Measurements from ENCODE around the gene NFYC.
"Not testable (repeated sequence)": the region's sequence is repeated elsewhere in the genome, so short reads cannot be mapped to it uniquely, and the experiment has no call there.

NFYC gene

DNA sequence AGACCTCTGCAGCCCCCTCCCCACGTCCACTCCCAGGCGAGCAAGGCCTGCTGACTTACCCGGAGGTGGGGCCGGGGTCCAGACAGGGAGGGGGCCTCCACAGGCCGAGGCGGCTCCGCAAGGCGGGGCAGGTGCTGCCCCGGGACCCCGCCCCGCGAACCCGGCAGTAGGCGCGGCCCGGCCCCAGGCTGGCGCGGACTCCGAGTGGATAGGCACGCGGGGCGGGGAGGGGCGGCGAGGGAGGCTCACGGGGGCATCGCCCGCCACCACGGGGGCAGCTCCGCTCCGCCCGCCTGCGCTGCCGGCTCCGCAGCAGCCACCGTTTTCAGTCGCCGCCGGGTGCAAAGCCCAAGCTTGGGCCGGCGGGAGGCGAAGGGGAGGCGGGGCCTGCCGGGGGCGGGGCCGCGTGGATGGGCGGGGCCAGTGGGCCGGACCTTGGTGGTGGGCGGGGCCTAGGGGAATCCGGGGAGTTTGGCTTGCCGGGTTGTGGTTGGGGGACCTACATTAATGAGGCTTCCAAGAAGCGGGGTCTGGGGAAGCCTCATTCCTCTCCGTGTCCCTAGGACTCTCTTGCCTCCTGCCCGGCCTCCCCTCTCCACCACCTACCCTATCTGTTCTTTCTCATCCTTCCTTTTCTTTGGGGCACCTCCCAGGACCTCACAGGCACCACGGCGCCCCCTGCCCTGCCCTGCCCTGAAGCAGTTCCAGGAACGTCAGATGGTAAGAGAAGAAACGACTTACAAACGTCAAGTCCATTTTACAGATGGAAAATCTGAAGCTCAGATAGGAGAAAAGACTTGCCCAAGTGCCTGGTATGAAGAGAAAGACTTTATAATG, 26.0 kb upstream of the NFYC start, which contains the start of gene RIMS3:
Gene RIMS3 (minus strand): TSS at position 348 of the 837 bp plus-strand sequence. CDS start 23,757 bp downstream, outside the sequence.
- peak; percentile 74 for DNase-seq

DNA sequence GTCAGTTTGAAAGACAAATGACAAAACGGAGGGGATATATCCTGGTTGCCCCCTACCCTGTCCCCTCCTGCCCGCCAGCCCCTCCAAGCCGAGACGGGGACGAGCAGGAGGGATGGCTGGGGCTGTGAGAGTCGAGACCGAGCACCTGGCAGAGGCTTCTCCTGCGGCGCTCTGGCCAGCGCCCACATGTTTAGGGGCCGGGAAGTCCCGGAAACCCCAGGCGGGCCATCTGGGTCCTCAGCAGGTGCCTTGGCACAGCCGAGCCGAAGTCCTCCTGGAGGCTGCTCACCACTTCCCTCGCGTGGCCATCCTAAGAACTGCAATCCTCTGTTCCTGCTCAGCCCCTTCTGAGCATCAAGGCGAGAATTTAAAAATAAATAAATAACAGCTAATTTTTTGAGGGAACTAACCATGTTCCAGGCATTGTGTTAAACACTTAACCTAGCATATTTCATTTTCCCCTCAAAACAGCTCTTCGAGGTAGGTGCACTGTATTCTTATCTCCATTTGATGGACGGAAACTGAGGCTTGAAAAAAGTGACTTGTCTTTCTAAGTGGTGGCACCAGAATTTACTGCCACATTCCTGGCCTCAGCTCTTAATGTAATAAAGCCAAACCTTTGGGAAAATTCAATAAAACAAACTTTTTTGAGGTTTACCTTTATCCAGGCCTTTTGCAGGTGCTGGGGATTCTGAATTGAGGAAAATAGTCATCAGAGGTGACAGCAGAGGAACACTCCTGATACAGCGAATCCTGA, 22.6 kb upstream of the NFYC start:
- DNase-seq, result peak; percentile 74

DNA sequence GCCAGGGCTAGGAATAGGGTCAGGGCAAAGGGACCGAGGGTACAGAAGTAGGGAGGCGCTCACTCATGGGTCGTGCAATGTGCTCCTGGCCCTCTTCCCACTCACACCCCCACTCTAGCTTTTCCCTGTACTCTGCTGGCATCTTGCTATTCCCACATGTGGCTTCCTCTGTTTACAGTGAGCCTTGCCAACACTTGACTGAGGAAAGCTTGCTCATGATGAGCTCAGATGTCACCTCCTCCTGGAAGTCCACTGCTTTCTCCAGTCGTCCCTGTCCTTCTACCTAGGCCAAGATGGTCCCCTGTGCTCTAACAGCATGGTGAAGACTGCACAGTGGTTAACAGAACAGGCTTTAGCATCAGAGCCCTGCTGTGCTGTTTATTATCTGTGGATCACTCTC, 18.1 kb upstream of the NFYC start:
- no peak for DNase-seq

DNA sequence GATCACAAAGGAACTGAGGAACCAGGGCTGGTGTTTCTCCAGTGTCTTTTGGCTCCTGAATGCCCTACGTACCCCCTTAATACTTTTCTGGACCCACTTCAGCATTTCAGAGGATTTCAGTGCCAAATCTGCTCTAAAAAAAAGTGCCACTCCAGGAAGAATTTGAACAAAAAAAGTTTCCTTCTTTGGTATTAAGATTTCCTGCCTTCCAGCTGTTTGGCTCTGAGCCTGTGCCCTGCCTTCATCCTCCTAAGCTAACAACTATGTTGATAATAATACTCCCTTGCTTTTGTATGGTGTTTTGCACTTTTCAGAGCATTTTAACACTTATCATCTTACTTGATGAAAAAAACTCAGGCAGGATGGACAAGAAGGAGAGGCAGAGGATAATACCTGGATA, 15.0 kb upstream of the NFYC start:
- no peak for DNase-seq

DNA sequence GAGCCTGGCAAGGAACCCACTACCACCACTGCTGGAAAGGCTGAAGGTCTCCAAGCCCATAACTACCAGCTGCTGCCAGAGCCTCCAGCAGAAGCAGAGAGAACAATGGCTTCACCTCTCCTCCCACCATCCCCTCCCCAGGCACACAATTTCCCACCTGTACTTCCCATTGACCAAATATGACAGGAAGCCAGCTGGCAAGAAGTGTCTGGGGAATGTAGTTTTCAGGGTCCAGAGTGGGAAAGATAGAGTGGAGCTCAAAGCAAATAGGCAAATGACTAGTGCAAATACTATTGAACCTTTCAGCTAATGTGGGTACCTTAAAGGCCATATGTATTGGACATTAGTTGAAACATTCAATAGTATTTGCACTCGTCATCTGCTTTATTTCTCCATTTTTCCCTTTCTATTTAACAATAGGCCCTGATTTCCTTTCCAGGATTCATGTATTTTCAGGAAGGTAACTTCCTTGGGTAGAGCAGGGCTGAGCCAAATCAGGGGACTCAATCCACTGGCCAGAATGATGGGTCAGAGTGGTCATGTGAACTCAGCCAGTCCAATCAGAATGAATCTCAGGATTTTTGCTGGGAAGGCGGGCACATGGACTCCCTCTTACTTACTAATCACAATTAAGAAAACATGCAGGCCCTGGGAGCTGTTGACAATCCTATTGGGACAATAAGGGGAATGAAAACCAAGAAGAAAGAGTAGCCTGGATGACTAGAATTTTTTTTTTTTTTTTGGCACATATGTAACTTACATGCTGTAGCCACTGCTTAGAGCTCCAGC, 12.1 kb upstream of the NFYC start:
- no peak for DNase-seq

DNA sequence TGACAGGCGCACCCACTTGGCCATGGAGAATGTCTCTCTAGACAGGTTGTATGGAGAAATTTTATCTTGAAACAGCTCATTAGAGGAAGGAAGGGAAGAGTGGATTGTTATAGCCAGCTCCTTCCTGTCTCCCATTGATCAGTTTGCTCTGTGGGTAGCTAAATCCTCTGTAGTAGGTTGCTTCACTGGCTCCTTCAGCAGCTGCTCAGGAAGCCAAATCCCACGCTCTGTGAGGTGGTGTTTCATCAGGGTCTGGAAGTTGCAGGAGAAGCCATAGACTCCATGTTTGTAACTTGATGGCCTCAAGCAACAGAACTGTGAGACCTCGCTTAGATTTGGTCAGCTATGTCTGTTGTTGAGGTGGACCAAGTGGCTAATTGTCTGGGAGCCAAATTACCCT, 6.8 kb upstream of the NFYC start:
- DNase-seq, result no peak

DNA sequence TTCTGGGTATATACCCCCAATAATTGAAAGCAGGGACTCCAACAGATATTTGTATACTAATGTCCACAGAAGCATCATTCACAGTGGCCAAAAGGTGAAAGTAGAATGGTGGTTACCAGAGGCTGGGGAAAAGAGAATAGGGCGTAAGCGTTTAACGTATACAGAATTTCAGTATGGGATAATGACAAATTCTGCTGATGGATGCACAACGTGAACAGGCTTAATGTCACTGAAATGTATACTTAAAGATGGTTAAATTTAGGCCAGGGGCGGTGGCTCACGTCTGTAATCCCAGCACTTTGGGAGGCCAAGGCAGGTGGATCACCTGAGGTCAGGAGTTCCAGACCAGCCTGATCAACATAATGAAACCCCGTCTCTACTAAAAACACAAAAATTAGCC, 4.4 kb upstream of the NFYC start:
- DNase-seq, result no peak

DNA sequence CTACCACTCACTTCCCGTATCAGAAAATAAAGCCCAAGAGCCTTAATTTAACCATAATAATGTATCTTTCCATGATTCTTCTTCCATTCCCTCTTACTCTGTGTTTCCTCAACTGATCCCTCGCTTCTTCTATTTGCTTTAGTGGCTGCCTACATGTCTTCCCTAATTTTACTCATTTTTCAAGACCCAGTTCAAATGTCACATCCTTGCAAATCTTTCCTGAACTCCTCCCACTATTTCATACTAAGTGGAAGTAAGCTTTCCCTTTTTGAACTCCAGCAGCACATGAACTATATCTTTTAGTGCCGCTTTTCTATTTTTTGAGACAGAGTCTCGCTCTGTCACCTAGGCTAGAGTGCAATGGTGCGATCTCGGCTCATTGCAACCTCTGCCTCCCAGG, 3.8 kb upstream of the NFYC start:
- no peak for DNase-seq

DNA sequence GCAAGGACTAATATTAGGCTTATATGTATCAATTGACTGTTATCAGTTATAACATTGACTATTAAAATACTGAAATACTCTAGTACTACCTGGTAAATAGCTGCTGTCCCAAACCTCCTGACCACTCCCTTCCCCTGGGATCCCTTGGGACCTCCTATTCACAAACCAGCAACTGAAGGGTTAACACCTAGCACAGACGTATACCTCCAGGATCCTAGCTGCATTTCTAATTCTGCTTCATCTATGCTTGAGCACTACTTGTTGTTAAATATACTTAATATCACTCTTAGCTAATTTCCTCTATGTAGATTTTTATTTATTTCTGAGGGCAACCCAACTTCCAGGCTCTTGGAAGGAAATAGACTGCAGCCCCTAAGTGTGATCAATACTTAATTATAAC, 1.8 kb upstream of the NFYC start:
- no peak for DNase-seq

DNA sequence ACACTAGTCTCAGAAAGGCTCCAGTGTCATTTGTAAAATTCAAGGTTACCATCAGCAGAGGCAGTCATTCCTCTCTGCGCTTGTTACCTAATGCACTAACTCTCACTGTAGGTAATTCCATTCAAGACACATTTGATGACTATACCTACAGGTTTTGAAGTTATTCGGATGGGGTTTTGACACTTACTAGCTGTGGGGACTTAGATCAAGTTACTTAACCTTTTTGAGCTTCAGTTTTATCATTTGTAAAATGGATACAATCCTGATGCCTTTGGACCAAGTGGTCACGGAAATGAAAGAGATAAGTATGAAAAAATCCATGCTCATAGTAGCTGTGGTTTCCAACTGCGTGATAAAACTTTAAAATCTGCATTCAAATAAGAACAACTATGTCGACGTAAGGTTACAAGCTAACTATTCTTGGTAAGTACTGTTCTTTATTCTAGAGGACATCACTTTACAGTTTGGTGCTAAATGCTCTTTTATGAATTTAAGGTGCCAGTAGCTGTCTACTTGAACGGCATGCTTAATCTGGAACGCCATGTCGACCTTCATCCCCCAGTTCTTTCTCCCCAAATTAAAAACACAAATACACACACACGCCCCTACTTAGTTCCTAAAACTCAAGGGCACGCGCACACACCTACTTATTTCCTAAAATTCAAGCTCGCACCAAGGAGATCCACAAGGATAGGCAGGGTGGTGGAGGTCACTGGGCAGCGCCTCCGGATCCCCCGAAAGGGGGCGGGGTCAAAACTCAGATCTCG, 550 bp upstream of the NFYC start:
- DNase-seq, result no peak

DNA sequence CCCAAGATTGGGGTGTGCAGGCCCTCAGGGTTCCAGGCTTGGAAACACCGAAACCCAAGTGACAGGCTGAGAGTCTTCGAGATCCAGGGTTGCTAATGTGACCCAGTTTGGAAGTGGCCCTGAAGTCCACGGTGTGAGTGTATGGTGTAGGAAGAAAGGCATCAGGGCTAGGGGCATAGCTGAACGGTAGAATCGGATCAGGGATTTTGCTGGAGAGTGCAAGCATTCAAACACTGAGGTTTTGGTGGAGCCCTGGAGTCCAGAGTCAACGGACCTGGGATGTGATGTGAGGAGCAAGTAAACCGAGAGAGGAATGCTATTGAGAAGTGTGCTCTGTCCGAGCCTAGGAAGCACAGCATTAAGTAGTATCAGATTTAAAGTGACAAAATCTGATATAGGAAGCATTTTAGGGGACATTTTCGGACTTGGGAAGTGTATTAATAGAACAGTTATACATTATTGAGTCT, 958 bp downstream of the NFYC start:
- DNase-seq, result peak; percentile 71

DNA sequence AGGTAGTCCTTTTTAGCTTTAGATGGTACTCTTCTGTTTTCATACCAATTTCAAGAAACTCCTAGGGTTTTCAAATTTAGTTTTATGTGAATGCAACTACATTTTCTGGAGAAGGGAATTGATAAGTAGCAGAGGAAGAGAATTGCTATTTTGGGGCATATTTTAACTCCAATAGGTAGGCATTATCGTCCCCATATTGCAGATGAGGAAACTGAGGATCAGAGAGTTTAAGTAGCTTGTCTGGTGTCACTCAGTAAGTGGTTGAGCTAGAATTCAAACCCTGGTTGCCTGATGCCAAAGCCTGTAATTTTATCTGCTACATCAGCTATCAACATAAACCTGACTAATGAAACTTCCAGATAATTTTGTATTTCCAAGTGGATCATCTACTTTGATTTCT, 1.9 kb downstream of the NFYC start:
- no peak for DNase-seq

DNA sequence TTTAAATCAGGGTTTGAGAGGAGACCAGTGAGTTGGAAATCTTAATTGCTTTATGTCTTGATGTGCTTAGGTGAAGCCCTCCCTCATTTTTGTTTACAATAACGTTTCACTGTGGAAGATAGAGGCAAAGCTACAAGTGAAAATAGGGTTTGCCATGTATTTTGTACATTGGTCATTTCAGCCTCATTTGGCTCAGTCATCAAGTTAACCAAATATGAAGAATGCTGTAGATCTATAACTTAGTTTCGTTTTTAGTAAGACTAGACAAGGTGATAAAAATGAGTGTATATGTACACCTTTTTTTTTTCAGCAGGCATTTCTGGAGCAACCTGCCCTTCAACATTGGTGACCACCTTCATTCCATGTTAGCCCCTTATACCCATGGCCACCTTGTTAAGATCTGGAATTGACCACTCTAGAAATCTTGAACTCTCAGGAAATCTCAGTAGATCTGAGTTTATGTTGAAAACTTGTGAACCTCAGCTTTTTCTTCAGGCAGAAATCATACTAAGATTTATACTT, 2.9 kb downstream of the NFYC start:
- DNase-seq, result no peak

DNA sequence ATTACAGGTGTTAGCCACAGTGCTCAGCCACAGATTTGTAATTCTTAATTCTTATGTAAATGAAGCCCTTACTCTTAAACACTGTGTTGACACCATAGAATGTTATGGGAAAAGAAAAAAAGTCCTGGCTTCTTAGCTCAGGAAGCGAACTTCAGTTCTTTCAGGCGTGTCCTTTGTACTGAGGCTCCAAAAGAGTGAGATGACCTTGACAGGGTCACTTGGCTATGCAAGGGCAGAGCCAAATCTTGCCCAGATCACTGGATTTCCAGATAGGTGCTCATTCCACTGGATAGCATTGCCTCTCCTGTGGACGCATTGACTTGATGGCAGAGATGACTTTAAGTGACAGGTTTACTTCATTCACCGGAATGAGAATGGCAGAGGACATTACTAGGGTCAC, 4.8 kb downstream of the NFYC start:
- DNase-seq, result no peak

DNA sequence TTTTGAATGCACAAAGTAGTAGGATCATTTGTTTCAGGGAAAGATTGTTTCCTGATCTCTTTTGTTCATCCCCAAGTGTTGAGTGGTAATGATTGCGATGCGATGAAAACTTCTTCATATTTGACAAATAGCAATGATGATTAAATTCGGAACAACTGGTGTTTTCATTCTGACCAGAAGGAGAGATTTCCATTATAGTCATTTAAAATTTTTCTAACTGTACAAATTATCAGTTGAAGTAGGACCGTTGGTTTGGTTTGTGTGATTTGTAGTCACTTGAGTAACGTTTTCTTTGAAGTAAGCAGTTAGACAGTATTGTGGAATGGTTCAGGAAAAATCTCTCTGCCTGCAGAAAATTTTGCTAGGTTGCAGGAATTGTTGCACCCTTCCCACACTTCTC, 5.9 kb downstream of the NFYC start:
- no peak for DNase-seq

DNA sequence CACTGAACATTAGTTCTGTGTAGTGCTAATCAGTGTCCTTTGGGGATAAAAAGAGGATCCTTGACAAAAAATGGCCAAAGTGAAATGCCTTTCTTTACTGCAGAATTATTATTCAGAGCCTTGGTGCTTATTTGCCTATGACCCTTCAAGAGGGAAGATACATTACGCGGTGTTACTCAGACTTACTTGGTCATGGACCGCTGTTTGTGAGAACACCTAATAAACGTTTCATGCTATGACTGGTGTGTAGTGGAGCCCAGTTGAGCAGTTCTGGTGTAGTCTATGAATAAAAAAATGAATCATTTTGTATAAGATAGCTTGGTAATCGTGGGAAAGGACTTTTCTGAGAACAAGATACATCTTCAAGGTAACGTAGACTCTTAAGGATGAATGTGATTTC, 8.3 kb downstream of the NFYC start:
- DNase-seq, result no peak

DNA sequence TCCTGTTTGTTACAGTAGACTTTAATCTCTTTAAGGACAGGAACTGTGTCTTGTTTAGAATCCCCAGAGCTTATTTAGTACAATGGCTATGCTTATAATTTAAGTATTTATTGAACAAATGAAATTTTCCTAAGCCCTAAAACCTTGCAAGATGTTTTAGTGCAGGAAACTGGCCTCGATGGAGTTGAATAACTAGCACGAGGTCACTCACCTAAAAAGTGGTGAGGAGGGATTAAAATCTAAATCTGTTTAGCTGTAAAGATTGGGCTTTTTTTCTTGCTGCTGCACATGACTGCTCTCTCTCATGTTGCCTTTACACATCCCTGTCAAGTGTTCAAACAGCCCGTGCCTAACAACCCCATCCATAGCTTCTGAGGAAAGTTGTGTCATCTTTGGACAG, 10.2 kb downstream of the NFYC start:
- DNase-seq, result no peak

DNA sequence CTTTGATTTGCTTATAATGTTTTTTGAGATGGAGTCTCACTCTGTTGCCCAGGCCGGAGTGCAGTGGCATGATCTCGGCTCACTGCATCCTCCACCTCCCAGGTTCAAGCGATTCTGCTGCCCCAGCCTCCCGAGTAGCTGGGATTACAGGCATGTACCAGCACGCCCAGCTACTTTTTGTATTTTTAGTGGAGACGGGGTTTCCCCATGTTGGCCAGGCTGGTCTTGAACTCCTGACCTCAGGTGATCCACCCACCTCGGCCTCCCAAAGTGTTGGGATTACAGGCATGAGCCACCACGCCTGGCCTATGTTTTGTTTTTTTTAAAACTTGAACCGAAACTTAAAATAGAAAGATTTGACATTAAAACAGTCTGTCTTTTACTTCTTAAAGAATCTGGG, 11.3 kb downstream of the NFYC start:
- not testable (repeated sequence) for DNase-seq

DNA sequence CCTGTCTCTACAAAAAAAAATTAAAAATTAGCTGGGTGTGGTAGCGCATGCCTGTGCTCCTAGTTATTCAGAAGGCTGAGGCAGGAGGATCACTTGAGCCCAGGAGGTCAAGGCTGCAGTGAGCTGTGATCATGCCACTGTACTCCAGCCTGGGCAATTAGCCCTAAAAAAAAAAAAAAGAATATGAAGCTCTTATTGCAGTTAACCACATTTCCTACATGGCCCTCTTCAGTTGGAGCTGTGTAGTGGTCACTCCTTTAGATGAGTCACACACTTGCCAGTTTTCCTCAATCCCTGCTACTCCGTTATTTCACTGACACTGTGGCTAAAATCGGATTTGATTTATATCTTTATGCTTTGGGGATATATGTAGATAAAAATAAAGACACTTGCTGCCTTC, 11.8 kb downstream of the NFYC start:
- DNase-seq, result no peak

DNA sequence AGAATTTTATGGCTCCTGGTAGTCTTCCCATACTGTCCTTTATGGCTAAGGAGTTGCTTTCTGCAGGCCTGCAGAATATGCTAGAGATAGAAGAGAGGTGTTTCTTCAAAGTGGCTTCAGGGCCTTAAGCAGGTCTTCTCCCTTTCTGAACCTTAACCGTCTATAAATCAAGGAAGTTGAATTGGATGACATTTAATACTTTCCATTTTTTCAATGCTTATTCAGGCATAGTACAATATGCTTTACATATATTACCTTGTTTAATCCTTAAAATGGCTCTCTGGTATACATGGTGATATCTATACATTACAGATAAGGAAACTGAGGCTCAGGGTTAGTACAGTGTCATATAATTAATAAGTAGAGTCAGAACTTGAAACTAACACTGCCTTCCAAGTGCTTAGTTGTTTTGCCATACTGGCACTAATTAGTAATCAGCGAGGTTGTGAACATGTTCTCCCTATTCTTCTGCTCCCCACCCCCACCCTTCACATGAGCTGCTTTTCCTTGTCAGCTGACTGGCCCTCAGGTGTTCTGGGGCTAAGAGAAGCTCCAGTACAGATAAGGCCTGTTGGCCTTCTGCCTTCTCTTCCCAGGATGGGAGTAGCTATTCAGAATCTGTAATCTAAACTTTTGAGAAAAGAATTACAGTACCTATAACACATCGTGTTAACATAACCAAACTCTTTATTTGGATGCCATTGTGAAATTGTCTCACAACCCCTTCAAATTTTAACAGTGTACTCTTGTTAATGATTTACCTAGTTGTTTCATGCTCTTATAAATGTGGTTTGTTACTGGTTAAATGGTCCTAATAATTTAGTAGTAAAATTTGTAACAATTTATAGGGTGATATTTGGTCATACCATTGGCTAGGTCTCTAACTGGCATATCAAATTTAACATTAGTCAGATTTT, 13.6 kb downstream of the NFYC start:
- DNase-seq, result peak; percentile 57

DNA sequence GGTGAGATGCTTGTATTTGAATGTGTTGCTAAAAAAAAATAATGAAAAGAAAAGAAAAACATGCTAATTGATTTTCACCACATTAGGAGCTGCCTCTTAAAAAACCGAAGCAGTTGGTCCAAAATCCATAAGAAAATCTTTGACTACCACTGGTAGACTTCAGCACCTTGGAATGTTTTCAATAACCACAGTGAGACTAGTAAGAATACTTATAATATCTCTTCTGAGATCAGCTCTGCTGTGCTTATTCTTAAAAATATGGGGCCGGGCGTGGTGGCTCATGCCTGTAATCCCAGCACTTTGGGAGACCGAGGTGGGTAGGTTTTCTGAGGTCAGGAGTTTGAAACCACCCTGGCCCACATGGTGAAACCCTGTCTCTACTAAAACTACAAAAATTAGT, 15.1 kb downstream of the NFYC start:
- DNase-seq, result no peak

Measured in NCI-H526 treated with DMSO at 0.1 percent for 48 hours (cell line).